Measurements from ENCODE around the gene ARID4A. TPM values are rescaled to one million over a fixed set of nuclear protein-coding genes. Genes with fewer than 3 reads are reported as not detected.
A peak's percentile ranks its signal among the peaks of the same experiment; 100 is the strongest.

Gene ARID4A
- total and polyA plus RNA-seq, 10 of the 15 experiments (the other 5 are each of a cell fraction or from before 2014, with no cell fraction given) = 5.2 to 18.9 (median 12.5) TPM

DNA sequence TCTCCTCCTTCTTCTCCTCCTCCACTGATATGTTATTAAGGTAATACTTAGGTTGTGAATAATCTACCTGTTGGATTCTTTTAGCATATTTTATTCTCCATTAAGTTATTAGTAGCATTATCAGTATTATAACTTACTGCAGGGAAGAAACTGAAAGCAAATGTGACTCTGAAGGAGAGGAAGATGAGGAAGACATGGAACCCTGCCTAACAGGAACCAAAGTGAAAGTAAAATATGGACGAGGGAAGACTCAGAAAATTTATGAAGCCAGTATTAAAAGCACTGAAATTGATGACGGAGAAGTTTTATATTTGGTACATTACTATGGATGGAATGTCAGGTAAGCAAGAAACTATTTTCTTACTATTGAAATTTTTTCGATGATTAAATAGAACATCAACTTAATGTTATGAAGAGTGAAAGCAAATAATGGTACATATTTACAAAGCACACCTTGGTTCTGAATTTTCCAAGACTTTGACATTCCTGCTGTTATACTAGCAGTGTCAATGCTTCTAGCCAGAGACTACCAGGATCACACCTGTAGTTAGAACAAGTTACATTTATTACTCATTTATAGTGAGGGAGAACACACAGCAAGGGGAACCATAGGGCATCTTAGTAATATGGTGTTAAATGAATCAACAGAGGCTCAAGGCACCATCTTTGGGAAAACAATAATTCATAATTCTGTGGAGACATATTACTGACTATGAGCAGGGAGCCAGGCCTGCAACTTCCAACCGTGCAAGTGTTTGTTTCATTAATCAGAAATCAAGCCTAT lies 55.4 kb downstream of the ARID4A start:
- H3K27ac ChIP-seq (ENCODE audit: control insufficient read depth, insufficient read depth) = no peak overlapping the region
- ChIA-PET RAD21 (ENCODE audit: unreplicated experiment) (no interaction called here), POLR2A (no interaction called here), CTCF (interaction anchor here (0.6 kb wide), 1 partner anchor 26 kb away, joined by 4 read pairs; no protein-coding TSS in a partner anchor), SMC1A (ENCODE audit: uncharacterized antibody, unreplicated experiment) (no interaction called here)
- H3K9me3 ChIP-seq (replicated peaks; ENCODE audit: control insufficient read depth, insufficient read depth, low read length) = no peaks in the 10 kb centered on the region
- intact Hi-C loops (cut with micrococcal nuclease; ENCODE audit: unreplicated experiment) = no loop called here
- no peaks in the 10 kb centered on the region for H3K27me3 ChIP-seq (replicated peaks in 1 of 2; ENCODE audit: control insufficient read depth in 2 of 2, insufficient read depth in 2 of 2, low read length in 1 of 2)
- DNase-seq (ENCODE audit: low read depth, low spot score) = no peak
- ATAC-seq = no peak
- H3K4me1 ChIP-seq (ENCODE audit: control insufficient read depth, insufficient read depth, low read length) = no peaks in the 10 kb centered on the region
- H3K36me3 ChIP-seq (ENCODE audit: control insufficient read depth in 2 of 2, insufficient read depth in 2 of 2, low read length in 1 of 2) = peaks cover 3 to 13% of the 10 kb centered on the region in 2 experiments; a peak in 3 of 4 replicates
- H2AFZ ChIP-seq (ENCODE audit: control insufficient read depth, low read depth, low read length) = no peak overlapping the region
- no peak overlapping the region for H3K9ac ChIP-seq (ENCODE audit: control insufficient read depth, insufficient read depth, low read length)
- FAIRE-seq = no peak
- no TSS peak for BruUV-seq (replicated peaks)
- 70% methylated on average over 4 of the region's 4 CpGs for WGBS (ENCODE audit: insufficient coverage, insufficient replicate concordance, low lambda C conversion rate, missing lambda C conversion rate)
- no peak overlapping the region for H3K4me3 ChIP-seq
- H3K79me2 ChIP-seq (ENCODE audit: control insufficient read depth, insufficient read depth, low read length) = no peaks in the 10 kb centered on the region
- in situ Hi-C loops (cut with MboI) = no loop called here
- H4K20me1 ChIP-seq (ENCODE audit: control insufficient read depth, insufficient read depth) = no peaks in the 10 kb centered on the region
- H3K4me2 ChIP-seq (ENCODE audit: control insufficient read depth, insufficient read depth) = peak overlapping the region; percentile 38; the same call in 1 of the 2 replicates
- no peak for TF ChIP-seq ETV6 (conservative IDR thresholded peaks at IDR 0.05 in 1 of 2, IDR thresholded peaks at IDR 0.05 in 1 of 2; ENCODE audit: borderline replicate concordance in 1 of 2, low read depth in 1 of 2)
- no peak for TF ChIP-seq RAD51 (IDR thresholded peaks at IDR 0.05)
- no peak for TF ChIP-seq HDAC2 (IDR thresholded peaks at IDR 0.05)
- no peak for TF ChIP-seq EZH2 (IDR thresholded peaks at IDR 0.05; ENCODE audit: borderline replicate concordance, control insufficient read depth, low read depth, low read length)
- no peak for TF ChIP-seq SIN3A (IDR thresholded peaks at IDR 0.05; ENCODE audit: low read depth, low read length)
- no peak for TF ChIP-seq IRF4 (IDR thresholded peaks at IDR 0.05; ENCODE audit: low read depth, low read length)
- no peak for TF ChIP-seq CHD4 (IDR thresholded peaks at IDR 0.05)
- TF ChIP-seq NR2F1 (conservative IDR thresholded peaks at IDR 0.05) = no peak
- TF ChIP-seq POLR2AphosphoS5 (IDR thresholded peaks at IDR 0.05; ENCODE audit: low read length) = no peak
- no peak for TF ChIP-seq CREM (IDR thresholded peaks at IDR 0.05; ENCODE audit: low read depth)
- no peak for TF ChIP-seq NFYB (IDR thresholded peaks at IDR 0.05; ENCODE audit: insufficient read depth, low read depth, low read length)
- TF ChIP-seq, protein P1, sequence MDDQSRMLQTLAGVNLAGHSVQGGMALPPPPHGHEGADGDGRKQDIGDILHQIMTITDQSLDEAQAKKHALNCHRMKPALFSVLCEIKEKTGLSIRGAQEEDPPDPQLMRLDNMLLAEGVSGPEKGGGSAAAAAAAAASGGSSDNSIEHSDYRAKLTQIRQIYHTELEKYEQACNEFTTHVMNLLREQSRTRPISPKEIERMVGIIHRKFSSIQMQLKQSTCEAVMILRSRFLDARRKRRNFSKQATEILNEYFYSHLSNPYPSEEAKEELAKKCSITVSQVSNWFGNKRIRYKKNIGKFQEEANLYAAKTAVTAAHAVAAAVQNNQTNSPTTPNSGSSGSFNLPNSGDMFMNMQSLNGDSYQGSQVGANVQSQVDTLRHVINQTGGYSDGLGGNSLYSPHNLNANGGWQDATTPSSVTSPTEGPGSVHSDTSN (IDR thresholded peaks at IDR 0.05; ENCODE audit: insufficient replicate concordance, low read depth, low read length) = no peak
- no peak for TF ChIP-seq MEF2A (IDR thresholded peaks at IDR 0.05; ENCODE audit: insufficient read depth, low read depth, low read length)
- TF ChIP-seq, protein P2, sequence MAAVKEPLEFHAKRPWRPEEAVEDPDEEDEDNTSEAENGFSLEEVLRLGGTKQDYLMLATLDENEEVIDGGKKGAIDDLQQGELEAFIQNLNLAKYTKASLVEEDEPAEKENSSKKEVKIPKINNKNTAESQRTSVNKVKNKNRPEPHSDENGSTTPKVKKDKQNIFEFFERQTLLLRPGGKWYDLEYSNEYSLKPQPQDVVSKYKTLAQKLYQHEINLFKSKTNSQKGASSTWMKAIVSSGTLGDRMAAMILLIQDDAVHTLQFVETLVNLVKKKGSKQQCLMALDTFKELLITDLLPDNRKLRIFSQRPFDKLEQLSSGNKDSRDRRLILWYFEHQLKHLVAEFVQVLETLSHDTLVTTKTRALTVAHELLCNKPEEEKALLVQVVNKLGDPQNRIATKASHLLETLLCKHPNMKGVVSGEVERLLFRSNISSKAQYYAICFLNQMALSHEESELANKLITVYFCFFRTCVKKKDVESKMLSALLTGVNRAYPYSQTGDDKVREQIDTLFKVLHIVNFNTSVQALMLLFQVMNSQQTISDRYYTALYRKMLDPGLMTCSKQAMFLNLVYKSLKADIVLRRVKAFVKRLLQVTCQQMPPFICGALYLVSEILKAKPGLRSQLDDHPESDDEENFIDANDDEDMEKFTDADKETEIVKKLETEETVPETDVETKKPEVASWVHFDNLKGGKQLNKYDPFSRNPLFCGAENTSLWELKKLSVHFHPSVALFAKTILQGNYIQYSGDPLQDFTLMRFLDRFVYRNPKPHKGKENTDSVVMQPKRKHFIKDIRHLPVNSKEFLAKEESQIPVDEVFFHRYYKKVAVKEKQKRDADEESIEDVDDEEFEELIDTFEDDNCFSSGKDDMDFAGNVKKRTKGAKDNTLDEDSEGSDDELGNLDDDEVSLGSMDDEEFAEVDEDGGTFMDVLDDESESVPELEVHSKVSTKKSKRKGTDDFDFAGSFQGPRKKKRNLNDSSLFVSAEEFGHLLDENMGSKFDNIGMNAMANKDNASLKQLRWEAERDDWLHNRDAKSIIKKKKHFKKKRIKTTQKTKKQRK (IDR thresholded peaks at IDR 0.05; ENCODE audit: low read depth, low read length) = no peak
- TF ChIP-seq YY1 (IDR thresholded peaks at IDR 0.05; ENCODE audit: low read depth, low read length) = no peak
- TF ChIP-seq CREB1 (IDR thresholded peaks at IDR 0.05; ENCODE audit: low read depth) = no peak
- no peak for TF ChIP-seq PAX8 (IDR thresholded peaks at IDR 0.05)
- TF ChIP-seq FOS (IDR thresholded peaks at IDR 0.05; ENCODE audit: borderline replicate concordance, extremely low read depth, insufficient read length) = no peak
- no peak for TF ChIP-seq ZNF24 (IDR thresholded peaks at IDR 0.05)
